WTC11 (cell line): ENCODE results near the gene ACTN2. TPM values are rescaled to one million over a fixed set of nuclear protein-coding genes. Genes with fewer than 3 reads are reported as not detected.

Source experiments
- ATAC-seq: fragments of 200-7000 bp; cut with Tn5 transposase; 2 replicates; pipeline ENCODE4 v1.10.0; 2021; ENCODE audit warnings: mild to moderate bottlenecking, moderate library complexity
- CTCF ChIA-PET: fragments of 300-600 bp; sonication (Branson Sonifier 250); formaldehyde crosslinking; loops from one replicate; lab custom pipeline; 2021; ENCODE audit warnings: antibody characterized with exemption; lab: Charles Lee
- POLR2A ChIA-PET: fragments of 350-600 bp; sonication (Branson Sonifier 250); formaldehyde crosslinking; loops from one replicate; lab custom pipeline; 2021; ENCODE audit warnings: antibody characterized with exemption; lab: Charles Lee
- DNase-seq: peaks from one replicate; pipeline ENCODE4 v3.0.0; 2021; ENCODE audit warnings: low spot score
- H3K27ac Mint-ChIP-seq: 2 replicates; pipeline ENCODE4 v1.8.0; 2021; ENCODE audit warnings: mixed read lengths
- H3K27me3 Mint-ChIP-seq: 2 replicates; pipeline ENCODE4 v1.8.0; 2021; ENCODE audit warnings: low read depth, mild to moderate bottlenecking, moderate library complexity, mixed read lengths
- H3K36me3 Mint-ChIP-seq: 2 replicates; pipeline ENCODE4 v1.8.0; 2021; ENCODE audit warnings: mixed read lengths
- H3K4me1 Mint-ChIP-seq: 2 replicates; pipeline ENCODE4 v1.8.0; 2022; ENCODE audit warnings: mixed read lengths
- H3K4me3 Mint-ChIP-seq: 2 replicates; pipeline ENCODE4 v1.8.0; 2021; ENCODE audit warnings: mild to moderate bottlenecking, moderate library complexity, mixed read lengths
- H3K9me3 Mint-ChIP-seq: 2 replicates; pipeline ENCODE4 v1.8.0; 2021; ENCODE audit warnings: mixed read lengths
- ATF6 ChIP-seq: sonication (generic); formaldehyde crosslinking; IDR thresholded peaks from 2 replicates; pipeline ENCODE4 v1.8.1; 2023; ENCODE audit warnings: mild to moderate bottlenecking, missing genetic modification reagents
- CREM ChIP-seq: sonication (generic); formaldehyde crosslinking; IDR thresholded peaks from 2 replicates; pipeline ENCODE4 v1.8.1; 2022; ENCODE audit warnings: mild to moderate bottlenecking, missing genetic modification reagents, moderate library complexity
- CTCF ChIP-seq: fragments of 200-600 bp; IDR thresholded peaks from 2 replicates; pipeline ENCODE4 v1.8.0; 2022; ENCODE audit warnings: antibody characterized with exemption
- FOXP1 ChIP-seq: sonication (generic); formaldehyde crosslinking; IDR thresholded peaks from 2 replicates; pipeline ENCODE4 v1.8.0; 2022; ENCODE audit warnings: missing genetic modification reagents, mild to moderate bottlenecking, moderate library complexity, borderline replicate concordance
- FOXP4 ChIP-seq: sonication (generic); formaldehyde crosslinking; IDR thresholded peaks from 2 replicates; pipeline ENCODE4 v1.8.0; 2022; ENCODE audit warnings: mild to moderate bottlenecking, missing genetic modification reagents
- GTF2I ChIP-seq: fragments of 250-450 bp; sonication (Bioruptor Pico); conservative IDR thresholded peaks from 2 replicates; pipeline ENCODE4 v1.4.0; 2021; ENCODE audit warnings: mild to moderate bottlenecking
- IRF2 ChIP-seq: sonication (generic); formaldehyde crosslinking; IDR thresholded peaks from 2 replicates; pipeline ENCODE4 v1.8.0; 2022; ENCODE audit warnings: low read depth, missing genetic modification reagents, borderline replicate concordance
- NR2C2 ChIP-seq: sonication (generic); formaldehyde crosslinking; IDR thresholded peaks from 2 replicates; pipeline ENCODE4 v1.8.0; 2022; ENCODE audit warnings: mild to moderate bottlenecking, missing genetic modification reagents
- PREB ChIP-seq: sonication (generic); formaldehyde crosslinking; IDR thresholded peaks from 2 replicates; pipeline ENCODE4 v1.8.1; 2022; ENCODE audit warnings: mild to moderate bottlenecking, missing genetic modification reagents, moderate library complexity, borderline replicate concordance
- PRRX2 ChIP-seq: fragments of 250-450 bp; sonication (Bioruptor Pico); IDR thresholded peaks from 2 replicates; pipeline ENCODE4 v1.8.0; 2021; ENCODE audit warnings: mild to moderate bottlenecking
- RORB ChIP-seq: fragments of 250-450 bp; sonication (Bioruptor Pico); IDR thresholded peaks from 2 replicates; pipeline ENCODE4 v1.9.0; 2021; ENCODE audit warnings: mild to moderate bottlenecking
- SMAD4 ChIP-seq: sonication (generic); formaldehyde crosslinking; IDR thresholded peaks from 2 replicates; pipeline ENCODE4 v1.8.0; 2022; ENCODE audit warnings: mild to moderate bottlenecking, missing genetic modification reagents
- ZBTB21 ChIP-seq: sonication (generic); formaldehyde crosslinking; IDR thresholded peaks from 2 replicates; pipeline ENCODE4 v1.8.1; 2023; ENCODE audit warnings: mild to moderate bottlenecking, missing genetic modification reagents, borderline replicate concordance
- ZBTB43 ChIP-seq: sonication (generic); formaldehyde crosslinking; IDR thresholded peaks from 2 replicates; pipeline ENCODE4 v1.8.1; 2023; ENCODE audit warnings: mild to moderate bottlenecking, missing genetic modification reagents
- ZNF219 ChIP-seq: sonication (generic); formaldehyde crosslinking; IDR thresholded peaks from 2 replicates; pipeline ENCODE4 v1.8.0; 2023; ENCODE audit warnings: missing genetic modification reagents, mild to moderate bottlenecking, borderline replicate concordance
- ZNF232 ChIP-seq: sonication (generic); formaldehyde crosslinking; IDR thresholded peaks from 2 replicates; pipeline ENCODE4 v1.8.0; 2022; ENCODE audit warnings: mild to moderate bottlenecking, missing genetic modification reagents
- ZNF416 ChIP-seq: fragments of 250-450 bp; sonication (Bioruptor Pico); IDR thresholded peaks from 2 replicates; pipeline ENCODE4 v1.9.0; 2021; ENCODE audit warnings: mild to moderate bottlenecking, inconsistent platforms
- ZNF423 ChIP-seq: fragments of 250-450 bp; sonication (Bioruptor Pico); IDR thresholded peaks from 2 replicates; pipeline ENCODE4 v2.1.2; 2022; ENCODE audit warnings: mild to moderate bottlenecking, moderate library complexity
- ZNF425 ChIP-seq: fragments of 250-450 bp; sonication (Bioruptor Pico); conservative IDR thresholded peaks from 2 replicates; pipeline ENCODE4 v1.9.0; 2021; ENCODE audit warnings: mild to moderate bottlenecking
- total RNA-seq: library from RNA; stranded (reverse); gene quantifications from 3 replicates; pipeline ENCODE4 v1.2.3, GENCODE V29; 2021

The ACTN2 gene
- total RNA-seq, 1 experiment from 2014 or later: 2.0 TPM

GRCh38 chr1:236654511-236654910, 31.8 kb upstream of the ACTN2 start:
- ATAC-seq: no peak
- no peak for DNase-seq
- ChIA-PET POLR2A (no interaction called here), CTCF (no interaction called here)
- peaks cover 5% of the 10 kb centered on the region for H3K4me1 Mint-ChIP-seq
- H3K27ac Mint-ChIP-seq: no peak overlapping the region
- no peak for TF ChIP-seq GTF2I
- no peak for TF ChIP-seq FOXP1
- no peak for TF ChIP-seq ZBTB21
- TF ChIP-seq ZNF219: no peak
- no peak for TF ChIP-seq IRF2 (CRISPR knock-in tag)
- TF ChIP-seq, all 79 proteins: peak for 0
- no peaks in the 10 kb centered on the region for H3K9me3 Mint-ChIP-seq
- no peaks in the 10 kb centered on the region for H3K36me3 Mint-ChIP-seq
- H3K4me3 Mint-ChIP-seq: no peak overlapping the region
- H3K27me3 Mint-ChIP-seq: no peaks in the 10 kb centered on the region

- H3K4me1 Mint-ChIP-seq: peaks cover 10% of the 10 kb centered on the region
- TF ChIP-seq PRRX2 (CRISPR knock-in tag): no peak
- no peaks in the 10 kb centered on the region for H3K27me3 Mint-ChIP-seq
- DNase-seq (no peak), ATAC-seq (no peak)
- H3K9me3 Mint-ChIP-seq: no peaks in the 10 kb centered on the region
- H3K36me3 Mint-ChIP-seq: no peaks in the 10 kb centered on the region
- no peak overlapping the region for H3K27ac Mint-ChIP-seq
- ChIA-PET CTCF (no interaction called here), POLR2A (no interaction called here)
- H3K4me3 Mint-ChIP-seq: no peak overlapping the region
These were observed 31.3 kb upstream of the ACTN2 start for GRCh38 chr1:236654957-236655356.

- Mint-ChIP-seq H3K4me3 (no peak overlapping the region), H3K4me1 (peaks cover 11% of the 10 kb centered on the region)
- ATAC-seq: no peak
- TF ChIP-seq FOXP1 (no peak), NR2C2 (no peak), ATF6 (CRISPR knock-in tag) (no peak), ZNF219 (no peak), PRRX2 (CRISPR knock-in tag) (no peak)
- TF ChIP-seq, all 79 proteins: peak for 0
- no peak overlapping the region for H3K27ac Mint-ChIP-seq
- ChIA-PET POLR2A (no interaction called here), CTCF (interaction anchor here (1.4 kb wide), 1 partner anchor 96 kb away, joined by 4 read pairs; no protein-coding TSS in a partner anchor)
- H3K36me3 Mint-ChIP-seq: no peaks in the 10 kb centered on the region
- peaks cover 10% of the 10 kb centered on the region for H3K9me3 Mint-ChIP-seq
- no peak for DNase-seq
- no peaks in the 10 kb centered on the region for H3K27me3 Mint-ChIP-seq
These were observed 28.9 kb upstream of the ACTN2 start for GRCh38 chr1:236657398-236657797.

- DNase-seq: peak; percentile 33
- ChIA-PET CTCF (no interaction called here), POLR2A (no interaction called here)
- Mint-ChIP-seq H3K9me3 (peaks cover 10% of the 10 kb centered on the region), H3K36me3 (no peaks in the 10 kb centered on the region), H3K27ac (no peak overlapping the region), H3K4me1 (peaks cover 9% of the 10 kb centered on the region), H3K27me3 (no peaks in the 10 kb centered on the region), H3K4me3 (no peak overlapping the region)
- peak; percentile 91 for ATAC-seq
- no peak for TF ChIP-seq SMAD4 (CRISPR knock-in tag)
- no peak for TF ChIP-seq CREM (CRISPR knock-in tag)
- no peak for TF ChIP-seq RORB (CRISPR knock-in tag)
- no peak for TF ChIP-seq PREB
- TF ChIP-seq ZNF416 (CRISPR knock-in tag): no peak
- TF ChIP-seq ZNF232 (CRISPR knock-in tag): no peak
- no peak for TF ChIP-seq IRF2 (CRISPR knock-in tag)
- TF ChIP-seq ZNF425 (CRISPR knock-in tag): no peak
- no peak for TF ChIP-seq FOXP4 (CRISPR knock-in tag)
- TF ChIP-seq ZNF423 (CRISPR knock-in tag): no peak
- no peak for TF ChIP-seq CTCF
- no peak for TF ChIP-seq ZBTB43 (CRISPR knock-in tag)
These were observed 26.3 kb upstream of the ACTN2 start for GRCh38 chr1:236659792-236660587.
